GM19193 (cell line): Measurements from ENCODE around the gene POC5.
A peak's percentile ranks its signal among the peaks of the same experiment; 100 is the strongest.

Source experiments
- POLR2A ChIP-seq: IDR thresholded peaks from 4 replicates; pipeline ENCODE4 v1.6.1; 2011; ENCODE audit not compliant: insufficient read depth, insufficient read length; ENCODE audit errors: extremely low read depth

The POC5 gene

DNA sequence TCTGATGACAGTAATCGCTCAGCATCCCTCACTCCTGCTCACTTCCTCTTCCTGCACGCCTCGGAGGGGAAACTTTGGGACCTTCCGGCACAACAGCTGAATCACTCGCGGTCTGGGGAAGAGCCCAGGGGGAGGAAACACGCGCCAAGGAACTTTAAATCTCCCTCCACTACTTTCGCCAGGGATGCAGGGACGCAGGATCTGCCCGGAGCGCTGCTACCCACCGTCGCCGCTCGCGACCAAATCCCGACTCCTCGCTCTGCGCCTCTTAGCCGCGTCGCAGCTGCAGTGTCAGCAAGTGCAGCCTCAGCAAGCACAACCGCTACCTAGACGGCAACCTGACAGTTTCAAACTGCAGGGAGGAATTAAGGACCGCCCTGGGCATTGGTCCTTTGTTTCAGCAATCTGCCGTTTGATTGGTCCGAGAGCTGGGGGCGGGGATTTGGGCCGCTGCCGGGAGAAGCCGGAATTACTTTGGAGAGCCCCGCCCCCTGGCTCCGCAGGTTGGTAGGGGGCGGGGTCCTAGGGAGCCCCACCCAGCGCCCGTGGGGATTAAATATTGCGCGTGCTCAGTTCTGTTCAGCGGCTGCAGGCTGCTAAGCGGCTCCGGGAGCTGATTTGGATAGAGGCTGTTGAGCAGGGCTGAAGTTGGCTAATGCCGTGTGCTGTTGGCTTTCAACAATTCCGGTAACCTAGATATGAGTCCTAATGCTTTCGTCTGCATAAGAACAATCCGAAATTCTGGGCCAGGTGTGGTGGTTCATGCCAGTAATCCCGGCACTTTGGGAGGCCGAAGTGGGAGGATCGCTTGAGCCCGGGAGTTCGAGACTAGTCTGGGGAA is at the start of gene POC5:
Gene POC5 (minus strand): TSS at position 356 of the 841 bp plus-strand sequence. CDS start 4,500 bp downstream, outside the sequence.
- TF ChIP-seq POLR2A, result peak; percentile 97

DNA sequence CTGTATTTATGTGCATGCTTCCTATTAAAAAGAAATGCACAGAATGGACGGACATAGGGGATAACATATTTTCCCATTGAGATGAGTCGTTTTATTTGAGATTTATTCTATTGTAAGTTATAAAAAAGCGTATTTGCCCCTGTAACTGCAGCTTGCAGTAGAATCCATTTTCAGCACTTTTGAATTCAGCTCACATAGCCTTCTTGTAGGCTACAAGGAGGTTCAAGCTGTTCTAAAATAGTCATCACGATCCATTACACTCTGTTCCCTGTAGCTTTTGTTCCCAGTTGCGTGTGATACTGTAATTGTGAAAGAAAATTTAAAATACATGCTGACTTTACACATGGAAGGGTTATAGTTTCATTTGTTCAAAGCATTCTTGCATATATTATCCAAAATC is 40.9 kb upstream of the POC5 start:
- TF ChIP-seq POLR2A, result no peak

DNA sequence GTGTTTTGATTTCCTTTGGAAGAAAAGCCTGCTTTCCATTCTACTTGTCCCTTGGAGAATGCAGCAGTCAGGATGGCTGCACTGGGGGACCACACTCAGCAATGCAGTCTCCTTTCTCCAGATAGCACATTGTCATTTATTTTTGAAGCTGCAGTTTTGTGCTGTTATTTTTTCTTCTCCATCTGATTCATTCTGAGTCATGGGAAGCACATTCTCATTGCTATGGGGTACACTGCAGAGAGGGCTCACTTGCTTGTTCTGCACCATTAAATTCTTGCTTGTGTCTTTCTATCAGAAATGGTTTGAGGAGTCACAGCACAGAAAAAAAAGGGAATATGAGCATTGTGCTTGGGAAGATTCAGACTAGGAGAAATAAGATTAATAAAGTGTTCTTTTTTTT is 39.7 kb upstream of the POC5 start:
- no peak for TF ChIP-seq POLR2A

DNA sequence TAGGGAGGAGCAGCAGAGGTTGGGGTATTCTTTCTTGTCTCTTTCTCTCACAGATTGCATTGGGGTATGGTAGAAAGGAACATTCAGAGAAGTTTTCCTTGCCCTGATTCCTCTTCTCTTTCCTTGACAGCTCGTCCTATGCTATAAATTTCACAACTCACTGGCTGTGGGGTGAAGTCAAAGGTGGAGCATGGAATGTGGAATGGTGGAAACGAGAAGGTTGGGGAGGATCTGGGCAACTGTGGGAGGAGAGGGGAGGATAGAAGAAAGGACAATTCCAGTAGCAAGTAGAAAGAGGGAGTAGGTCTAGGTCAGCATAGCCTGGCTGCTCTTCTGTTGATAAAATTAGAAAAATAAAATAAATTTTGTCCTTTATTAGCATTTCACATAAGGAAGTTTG is 39.0 kb upstream of the POC5 start:
- no peak for TF ChIP-seq POLR2A

GRCh38 chr5:75753182-75753581 is 35.9 kb upstream of the POC5 start:
- TF ChIP-seq POLR2A, result no peak

DNA sequence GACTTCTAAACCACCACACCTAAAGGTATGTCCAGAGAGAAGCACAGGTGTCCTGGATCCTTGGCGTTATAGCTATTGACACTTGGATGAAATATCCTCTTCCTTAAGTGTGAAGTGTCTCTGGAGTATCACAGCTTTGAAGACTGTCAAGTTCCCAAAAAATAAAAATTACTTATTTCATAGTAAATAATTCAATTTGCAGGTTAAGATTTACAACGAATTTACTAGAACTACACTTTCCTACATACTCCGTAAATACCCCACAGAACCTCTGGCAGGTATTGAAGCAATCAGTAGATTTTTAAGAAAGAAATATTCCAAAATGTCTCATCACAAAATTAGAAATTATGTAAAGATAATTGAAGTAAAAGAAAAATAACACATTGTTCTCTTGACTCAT is 27.1 kb upstream of the POC5 start:
- TF ChIP-seq POLR2A, result no peak

DNA sequence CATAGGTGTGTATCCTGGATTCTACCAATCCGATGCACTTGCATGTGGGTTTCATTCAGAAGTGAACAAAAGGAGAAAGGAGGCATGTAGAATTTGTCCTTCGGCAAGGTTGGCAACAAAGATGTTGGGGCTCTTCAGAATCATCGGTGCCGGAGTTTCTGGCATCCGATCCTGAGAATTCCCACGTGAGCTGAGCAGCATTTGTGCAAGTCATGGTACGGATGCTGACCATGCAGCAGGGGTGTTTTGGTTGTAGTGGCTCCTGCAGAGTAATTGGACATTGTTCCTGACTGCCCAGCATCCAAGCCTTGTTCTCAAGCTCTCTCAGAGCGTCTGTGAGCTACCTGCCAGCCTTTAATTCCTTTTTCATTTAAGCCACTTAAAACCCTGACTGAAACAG is 19.0 kb upstream of the POC5 start:
- no peak for TF ChIP-seq POLR2A

- TF ChIP-seq POLR2A, result no peak
Measured at GRCh38 chr5:75734913-75735789, 17.9 kb upstream of the POC5 start.

GRCh38 chr5:75733767-75734166 is 16.5 kb upstream of the POC5 start:
- TF ChIP-seq POLR2A, result no peak

DNA sequence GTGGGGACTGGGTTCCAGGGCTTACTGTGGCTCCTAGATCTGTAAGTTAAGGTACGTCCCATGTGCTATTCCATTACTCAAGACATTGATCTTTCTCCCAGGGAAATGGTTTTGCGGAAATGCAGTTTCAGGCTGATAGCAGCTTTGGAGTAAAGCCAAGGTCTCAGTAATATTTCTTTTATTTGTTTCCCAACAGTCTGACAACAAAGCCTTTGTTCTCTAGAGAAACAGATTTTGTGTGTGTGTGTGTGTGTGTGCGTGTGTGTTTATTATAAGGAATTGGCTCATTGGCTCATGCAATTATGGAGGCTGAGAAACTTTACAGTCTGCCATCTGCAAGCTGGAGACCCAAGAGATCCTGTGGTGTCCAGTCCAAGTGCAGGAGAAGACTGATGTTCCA is 12.1 kb upstream of the POC5 start:
- no peak for TF ChIP-seq POLR2A

DNA sequence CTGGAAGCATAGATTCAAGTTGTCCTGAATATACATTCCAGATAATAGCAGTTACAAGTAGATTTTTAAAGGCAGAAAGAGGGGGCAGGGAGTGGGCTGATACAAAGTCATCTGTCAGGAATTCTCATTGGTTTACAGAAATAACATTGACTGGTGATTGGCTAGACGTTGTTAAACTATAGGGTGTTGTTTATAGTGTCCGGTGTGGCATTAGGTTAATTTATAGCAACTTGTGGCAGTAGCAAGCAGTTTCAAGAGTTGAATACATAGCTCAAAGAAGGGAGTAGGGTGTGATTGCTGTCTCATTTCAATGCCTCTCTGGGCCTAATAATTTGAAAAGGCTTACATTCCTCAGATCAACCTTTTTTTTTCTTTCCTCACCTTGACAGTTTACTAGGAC is 10.7 kb upstream of the POC5 start:
- no peak for TF ChIP-seq POLR2A

- TF ChIP-seq POLR2A, result no peak
Measured at GRCh38 chr5:75723378-75723777, 6.1 kb upstream of the POC5 start.

DNA sequence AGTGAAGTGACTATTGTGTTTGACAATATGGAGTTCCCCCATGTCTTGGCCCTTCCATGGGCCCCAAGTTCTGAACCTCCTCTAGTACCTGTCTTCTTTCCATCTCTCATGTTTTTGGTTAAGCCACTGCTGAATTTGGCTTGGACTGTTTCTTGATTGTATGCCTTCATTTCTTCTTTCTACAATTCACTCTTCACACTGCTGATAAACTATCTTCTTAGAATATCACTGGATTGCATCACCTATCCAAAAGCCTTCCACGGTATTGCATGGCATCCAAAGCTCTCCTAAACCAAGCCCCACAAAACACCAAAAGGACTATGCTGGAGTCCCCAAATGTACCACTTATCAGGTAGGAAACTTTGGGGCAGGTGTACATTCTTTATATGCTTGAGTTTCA is 4.3 kb upstream of the POC5 start:
- TF ChIP-seq POLR2A, result no peak

DNA sequence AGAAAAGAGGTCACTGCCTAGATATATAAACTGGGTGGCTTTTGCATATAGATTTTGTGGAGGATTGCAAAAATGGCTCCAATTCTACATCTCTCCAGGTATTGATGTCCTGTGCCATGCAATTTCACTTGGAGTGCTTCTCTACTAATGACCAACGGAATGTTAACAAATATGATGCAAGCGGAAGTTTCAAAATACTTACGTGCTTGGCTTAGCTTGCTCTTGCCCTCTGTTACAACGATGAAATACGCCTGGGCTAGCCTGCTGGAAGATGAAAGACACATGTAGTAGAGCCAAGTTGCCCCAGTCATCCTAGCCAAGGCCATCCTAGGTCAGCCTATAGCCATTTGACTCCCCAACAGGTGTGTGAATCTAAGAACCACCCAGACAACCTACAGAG is 3.6 kb upstream of the POC5 start:
- no peak for TF ChIP-seq POLR2A

- no peak for TF ChIP-seq POLR2A
Measured at GRCh38 chr5:75716715-75717081, 539 bp downstream of the POC5 start.

DNA sequence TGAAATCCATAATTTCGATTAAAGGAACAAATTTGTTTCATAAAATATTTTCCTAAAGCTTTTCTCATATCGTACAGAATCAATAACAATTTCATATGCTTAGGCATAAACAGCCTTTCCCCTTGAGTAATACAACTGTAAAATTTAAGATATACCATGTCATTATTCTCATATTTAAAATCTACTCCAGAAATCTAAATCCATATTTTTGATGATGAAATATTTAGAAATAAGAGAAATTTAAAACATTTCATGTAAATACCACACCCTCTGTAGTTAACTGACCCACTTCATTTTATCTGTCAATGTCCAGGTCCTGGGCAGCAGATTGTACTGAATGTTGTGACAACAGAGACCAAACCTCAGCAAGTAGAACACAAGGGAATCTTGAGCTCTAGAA is 5.1 kb downstream of the POC5 start:
- no peak for TF ChIP-seq POLR2A
